ENCODE results near the gene FGF14. TPM values are rescaled to one million over a fixed set of nuclear protein-coding genes. Genes with fewer than 3 reads are reported as not detected.

The FGF14 gene
- total and polyA plus RNA-seq, 2 of the 4 experiments (the other 2 are of a cell fraction): under 0.01 TPM; not detected in 1

- ATAC-seq (ENCODE audit: low read depth) (no peak), DNase-seq (no peak)
- Histone ChIP-seq H3K4me1 (ENCODE audit: control insufficient read depth, insufficient read depth, low read length) (no peaks in the 10 kb centered on the region), H3K4me2 (ENCODE audit: low read depth, low read length) (no peak overlapping the region), H3K27ac (ENCODE audit: insufficient read depth, low read length) (no peak overlapping the region), H3K9me3 (ENCODE audit: control insufficient read depth, insufficient read depth, low read length) (no peaks in the 10 kb centered on the region), H2BK15ac (ENCODE audit: low read depth, low read length) (no peak overlapping the region), H3K23ac (ENCODE audit: low read depth, low read length) (no peak overlapping the region), H4K8ac (ENCODE audit: low read depth in 2 of 2, low read length in 2 of 2) (no peak overlapping the region), H2AK5ac (ENCODE audit: low read depth, low read length) (no peak overlapping the region), H3K4me3 (ENCODE audit: insufficient read depth, low read depth, low read length) (no peak overlapping the region), H3K79me1 (ENCODE audit: low read depth in 1 of 2, low read length in 2 of 2) (no peaks in the 10 kb centered on the region), H2BK5ac (ENCODE audit: low read depth, low read length, poor library complexity, severe bottlenecking) (no peak overlapping the region), H3K4ac (ENCODE audit: low read depth, low read length) (no peak overlapping the region), H2AK9ac (replicated peaks; ENCODE audit: low read depth, low read length, poor library complexity) (no peak overlapping the region), H4K20me1 (ENCODE audit: insufficient read depth, low read length) (no peaks in the 10 kb centered on the region), H3K56ac (ENCODE audit: extremely low read depth, insufficient read depth, low read length) (no peak overlapping the region), H3K36me3 (ENCODE audit: control insufficient read depth, insufficient read depth, low read length) (no peaks in the 10 kb centered on the region), H3K18ac (ENCODE audit: low read depth, low read length) (no peak overlapping the region), H2BK120ac (ENCODE audit: low read depth, low read length) (no peak overlapping the region), H4K91ac (ENCODE audit: insufficient read depth, low read depth, low read length) (no peak overlapping the region), H3K27me3 (ENCODE audit: control insufficient read depth, insufficient read depth, low read length) (no peaks in the 10 kb centered on the region), H3K9ac (ENCODE audit: low read depth, low read length) (no peak overlapping the region), H3K14ac (replicated peaks; ENCODE audit: low read depth, low read length) (no peak overlapping the region), H4K5ac (ENCODE audit: low read depth, low read length) (no peak overlapping the region), H2BK20ac (ENCODE audit: low read depth, low read length) (no peak overlapping the region), H2AFZ (replicated peaks; ENCODE audit: low read length, poor library complexity) (no peak overlapping the region), H3K9me1 (ENCODE audit: insufficient read depth, low read length) (no peaks in the 10 kb centered on the region)
- TF ChIP-seq MAFK (IDR thresholded peaks at IDR 0.05; ENCODE audit: low read depth, low read length) (no peak), BHLHE40 (IDR thresholded peaks at IDR 0.05; ENCODE audit: low read depth, low read length) (no peak), ELK1 (IDR thresholded peaks at IDR 0.05; ENCODE audit: borderline replicate concordance, low read depth, low read length) (no peak), RFX5 (IDR thresholded peaks at IDR 0.05; ENCODE audit: low read depth, low read length) (no peak), RAD21 (IDR thresholded peaks at IDR 0.05; ENCODE audit: low read length) (no peak), CEBPB (IDR thresholded peaks at IDR 0.05; ENCODE audit: low read depth, low read length) (no peak), MXI1 (IDR thresholded peaks at IDR 0.05; ENCODE audit: borderline replicate concordance, low read depth, low read length) (no peak), CTCF (conservative IDR thresholded peaks at IDR 0.05; ENCODE audit: low read depth, low read length) (no peak), SMC3 (IDR thresholded peaks at IDR 0.05; ENCODE audit: low read depth, low read length) (no peak), CHD1 (IDR thresholded peaks at IDR 0.05; ENCODE audit: low read depth, low read length) (no peak), USF2 (IDR thresholded peaks at IDR 0.05; ENCODE audit: low read depth, low read length) (no peak), RCOR1 (IDR thresholded peaks at IDR 0.05; ENCODE audit: insufficient replicate concordance, low read length) (no peak), FOS (IDR thresholded peaks at IDR 0.05; ENCODE audit: low read depth, low read length) (no peak), NFE2L2 (IDR thresholded peaks at IDR 0.05; ENCODE audit: low read depth, low read length) (no peak), POLR2A (IDR thresholded peaks at IDR 0.05; ENCODE audit: low read depth, low read length) (no peak), MAZ (IDR thresholded peaks at IDR 0.05; ENCODE audit: borderline replicate concordance, low read depth, low read length) (no peak)
- intact Hi-C loops (cut with micrococcal nuclease) (no loop called here), in situ Hi-C loops (cut with MboI; ENCODE audit: low sequenced_read_pairs) (no loop called here), dilution Hi-C loops (cut with HindIII; ENCODE audit: low sequenced_read_pairs, unreplicated experiment) (no loop called here)
- ChIA-PET CTCF (no interaction called here), POLR2A (ENCODE audit: unreplicated experiment) (no interaction called here)
- WGBS, 2 experiments (ENCODE audit: extremely low coverage in 2 of 2, insufficient read length in 1 of 2): no CpG with 5 or more reads among the region's 2 CpGs
- BruUV-seq (replicated peaks): no TSS peak
Measured at GRCh38 chr13:101951114-101951513, 450.7 kb downstream of the FGF14 start.

Measured in IMR-90 (cell line).